Hepatic stellate cell (primary cell): ENCODE data around the gene CCDC33.
A peak's percentile ranks its signal among the peaks of the same experiment; 100 is the strongest.

Source experiments
- DNase-seq: peaks from one replicate; pipeline ENCODE4 v3.0.0; 2011; ENCODE audit warnings: low spot score

Gene CCDC33

DNA sequence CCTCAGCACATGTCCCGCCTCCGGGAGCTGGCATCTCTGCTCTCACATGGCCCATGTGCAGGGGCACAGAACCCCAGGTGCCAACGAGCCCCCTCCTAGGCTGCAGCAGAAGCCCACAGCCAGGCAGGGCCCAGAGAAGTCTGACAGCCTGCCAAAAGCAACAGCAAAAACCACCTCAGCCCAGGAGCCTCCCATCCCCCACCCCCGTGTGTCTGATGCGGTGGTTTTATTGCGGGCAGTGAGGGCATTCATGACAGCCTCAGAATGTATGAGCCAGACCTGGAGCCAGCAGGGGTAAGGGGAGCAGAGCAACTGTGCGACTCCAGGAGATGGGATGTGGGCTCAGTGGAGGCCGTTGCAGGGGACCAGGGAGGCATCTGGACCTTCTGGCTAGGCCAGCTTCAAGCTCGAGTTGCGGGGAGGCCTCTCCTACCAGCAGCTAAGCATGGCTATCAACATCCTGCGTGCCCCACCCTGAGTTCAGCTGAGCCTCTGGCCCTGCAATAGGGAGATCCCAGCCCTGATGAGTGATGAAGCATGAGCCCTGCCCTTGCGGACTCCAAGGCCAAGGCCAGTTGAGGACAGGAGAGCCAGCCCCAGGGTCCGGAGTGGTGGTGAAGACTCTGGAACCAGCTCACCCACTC, 78.8 kb downstream of the CCDC33 start:
- DNase-seq: no peak

DNA sequence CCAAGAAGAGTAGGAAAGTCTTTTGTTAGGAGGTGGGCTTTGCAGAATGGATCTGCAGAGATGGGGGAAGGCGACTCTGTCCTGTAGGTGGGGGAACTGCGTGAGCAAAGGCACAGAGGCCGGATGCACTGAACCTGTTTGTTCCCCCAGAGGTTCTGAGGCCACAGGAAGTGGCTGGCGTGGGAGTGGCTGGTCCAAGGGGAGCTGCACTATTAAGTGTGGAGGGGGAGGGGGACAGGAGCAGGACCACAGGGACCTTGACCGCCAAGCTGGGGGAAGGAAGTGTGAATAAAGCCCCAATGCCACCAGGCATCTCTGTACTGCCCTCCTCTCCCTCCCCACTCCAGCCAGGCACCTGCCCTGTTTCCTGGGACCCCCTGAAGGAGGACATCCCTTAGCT, 79.5 kb downstream of the CCDC33 start:
- DNase-seq: no peak

DNA sequence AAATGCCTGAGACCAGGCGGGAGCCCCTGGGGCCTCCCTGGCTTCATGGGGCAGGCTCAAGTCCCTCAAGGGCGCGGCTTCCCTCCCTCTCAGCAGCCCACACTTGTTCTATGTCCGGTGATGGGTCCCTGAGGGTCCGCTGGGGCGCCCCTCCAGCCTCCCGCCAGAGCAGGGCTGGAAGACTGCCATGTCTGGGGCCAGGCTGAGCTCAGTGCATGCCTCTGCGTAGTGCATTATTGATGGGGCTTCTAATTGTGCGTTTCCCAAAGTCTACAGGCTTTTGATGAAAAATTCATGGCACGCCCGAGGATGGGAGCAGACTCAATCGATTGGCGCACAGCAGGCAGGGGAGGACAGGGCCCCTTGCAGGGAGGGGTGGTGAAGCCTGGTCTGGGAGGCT, 80.0 kb downstream of the CCDC33 start:
- no peak for DNase-seq

DNA sequence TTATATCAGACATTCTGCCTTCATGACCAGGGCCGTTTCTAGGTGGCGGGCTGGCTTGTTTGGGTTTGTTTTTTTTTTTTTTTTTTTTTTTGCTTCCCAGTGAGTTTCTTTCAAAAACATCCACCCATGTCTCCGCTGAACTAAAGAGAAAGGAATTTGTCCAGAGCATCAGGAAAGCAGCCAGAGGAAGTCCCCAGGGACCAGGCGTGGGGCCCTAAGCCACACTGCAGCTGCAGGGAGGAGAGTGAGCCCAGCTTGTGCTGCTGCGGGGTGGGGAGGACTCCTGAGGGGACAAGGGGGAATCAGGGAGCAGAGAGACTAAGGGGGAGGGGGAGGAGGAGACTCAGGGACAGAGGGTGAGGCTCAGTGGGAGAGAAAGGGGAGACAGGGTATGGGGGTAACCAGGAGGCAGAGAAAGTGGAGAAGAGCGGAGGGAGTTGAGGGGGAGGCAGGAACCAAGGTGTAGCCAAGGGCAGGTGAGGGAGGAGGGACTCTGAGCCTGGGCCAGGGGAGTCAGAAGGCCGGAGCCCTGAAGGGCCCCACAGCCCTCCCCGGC, 81.8 kb downstream of the CCDC33 start:
- peak; percentile 88 for DNase-seq

DNA sequence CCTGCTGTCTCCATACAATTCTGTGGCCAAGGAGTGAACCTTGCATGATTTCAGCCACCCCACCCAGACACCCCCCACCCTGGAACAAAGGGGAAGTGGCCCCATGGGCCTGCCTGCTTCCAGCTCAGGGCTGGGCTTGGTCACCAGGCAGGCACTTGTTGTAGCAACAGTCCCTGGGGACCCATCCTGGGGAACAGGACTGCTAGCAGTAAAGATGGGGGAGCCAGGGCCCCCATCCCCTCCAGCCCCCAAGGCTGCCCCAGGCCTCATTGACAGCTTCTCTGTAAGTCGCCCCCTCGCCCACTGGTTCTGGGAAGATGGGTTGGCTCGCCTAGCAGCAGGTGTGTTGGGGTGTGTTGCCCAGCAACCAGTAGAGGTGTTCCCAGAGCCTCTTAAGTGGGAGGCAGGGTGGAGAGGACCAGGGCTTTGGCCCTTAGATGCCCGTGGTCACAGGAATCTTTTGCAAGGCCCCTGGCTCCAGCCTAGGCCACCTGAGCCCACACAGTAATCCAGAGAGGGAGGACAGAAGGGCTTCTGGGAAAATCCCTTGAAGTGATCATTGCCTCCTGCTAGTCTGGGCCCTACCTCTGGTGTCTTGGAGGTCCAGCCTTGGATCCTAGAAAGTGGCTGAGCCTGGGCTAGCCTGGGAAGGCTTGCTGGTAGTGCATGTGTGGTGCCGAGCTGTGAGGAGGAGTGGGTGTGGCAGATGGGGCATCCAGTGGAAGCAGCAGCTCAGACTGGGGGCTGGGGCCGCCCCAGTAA, 82.4 kb downstream of the CCDC33 start:
- DNase-seq: peak; percentile 61

DNA sequence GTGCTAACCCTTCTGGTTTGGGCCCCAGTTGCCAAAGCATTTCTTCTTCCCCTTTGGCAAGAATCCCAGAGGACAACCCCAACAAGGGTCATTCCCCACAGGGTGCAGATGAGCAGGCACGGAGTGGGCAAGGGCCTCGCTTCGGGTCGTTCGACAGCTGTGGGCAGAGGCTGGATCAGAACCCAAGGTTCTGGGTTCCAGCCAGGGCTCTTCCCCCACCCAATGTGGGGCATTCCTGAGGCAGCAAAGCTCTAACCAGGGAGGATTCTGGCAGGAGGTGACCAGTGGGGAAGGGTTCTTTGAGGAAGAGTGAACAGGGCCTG, 83.0 kb downstream of the CCDC33 start:
- no peak for DNase-seq

DNA sequence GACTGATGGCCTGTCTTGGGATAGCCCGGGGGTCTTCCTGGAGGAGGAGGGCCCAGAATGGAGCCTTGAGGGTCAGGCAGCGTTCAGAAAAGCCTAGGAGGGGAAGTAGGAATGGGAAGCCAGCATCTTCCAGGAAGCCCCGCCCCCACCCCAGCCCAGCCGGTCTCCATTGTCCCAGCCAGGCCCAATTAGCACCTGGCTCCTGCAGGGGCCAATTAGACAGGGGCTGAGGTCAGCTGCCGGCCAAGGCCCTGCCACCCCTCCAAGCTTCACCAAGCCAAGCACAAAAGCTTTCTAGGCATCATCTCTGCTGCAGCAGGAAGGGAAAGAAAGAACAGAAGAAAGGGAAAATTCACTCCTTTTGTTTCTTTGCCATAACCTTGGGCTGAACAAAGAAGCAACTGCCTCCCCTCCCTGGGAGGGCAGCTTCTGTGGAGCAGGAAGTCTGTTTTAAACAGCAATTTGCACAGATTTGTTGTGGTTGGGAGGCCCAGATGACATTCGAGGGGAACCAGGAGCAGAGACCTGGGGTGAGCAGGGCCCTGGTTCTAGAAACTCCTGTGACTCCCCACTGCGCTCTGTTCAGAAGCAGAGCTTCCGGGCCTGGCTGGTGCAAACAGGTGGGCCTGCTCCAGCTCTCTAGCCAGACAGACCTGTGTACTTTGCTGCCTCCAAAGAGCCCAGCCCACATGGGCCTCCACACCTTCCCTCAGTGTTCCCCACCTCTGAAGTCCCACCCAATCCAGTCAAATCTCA, 83.6 kb downstream of the CCDC33 start:
- DNase-seq: no peak

DNA sequence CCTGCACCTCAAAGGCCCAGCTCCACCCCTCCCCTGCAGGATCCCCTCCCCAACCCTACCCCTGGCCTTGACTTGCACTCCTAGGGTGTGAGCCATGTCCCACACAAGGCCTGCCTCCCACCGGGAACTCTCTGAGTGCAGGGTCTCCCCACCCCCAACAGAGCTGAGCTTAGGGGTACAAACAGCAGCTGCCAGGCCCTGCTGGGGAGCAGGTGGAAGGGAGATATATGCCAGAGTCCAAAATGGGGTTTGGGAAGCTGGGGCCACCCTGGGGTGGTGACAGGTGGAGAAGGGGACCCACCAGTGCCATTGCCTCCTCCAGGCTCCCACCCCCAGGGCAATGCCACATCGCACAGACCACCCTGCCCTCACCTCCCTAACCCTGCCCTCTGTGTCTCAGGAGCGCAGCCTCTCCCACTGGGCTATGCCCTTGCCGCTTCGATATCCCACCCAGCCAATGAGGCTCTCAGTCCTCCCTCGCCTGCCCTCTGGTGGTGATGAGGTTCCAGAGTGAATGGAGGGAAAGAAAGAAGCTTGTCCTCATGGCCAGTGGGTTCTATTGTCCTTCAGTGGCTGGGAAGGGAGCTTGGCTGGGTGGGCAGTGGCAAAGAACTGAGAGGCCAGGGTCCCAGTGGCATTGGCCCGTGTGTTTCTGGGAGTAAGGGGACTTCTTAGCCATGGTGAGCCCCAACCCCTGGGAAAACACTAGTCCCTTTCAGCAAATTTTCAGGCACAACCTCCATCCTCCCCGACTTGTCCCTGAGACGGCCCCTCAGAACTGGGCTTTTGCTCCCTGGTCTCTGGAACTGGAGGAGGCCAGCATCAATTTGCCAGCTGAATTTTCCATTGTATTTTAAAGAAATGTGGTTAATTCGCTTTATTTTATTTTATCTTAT, 84.5 kb downstream of the CCDC33 start:
- peak; percentile 67 for DNase-seq

DNA sequence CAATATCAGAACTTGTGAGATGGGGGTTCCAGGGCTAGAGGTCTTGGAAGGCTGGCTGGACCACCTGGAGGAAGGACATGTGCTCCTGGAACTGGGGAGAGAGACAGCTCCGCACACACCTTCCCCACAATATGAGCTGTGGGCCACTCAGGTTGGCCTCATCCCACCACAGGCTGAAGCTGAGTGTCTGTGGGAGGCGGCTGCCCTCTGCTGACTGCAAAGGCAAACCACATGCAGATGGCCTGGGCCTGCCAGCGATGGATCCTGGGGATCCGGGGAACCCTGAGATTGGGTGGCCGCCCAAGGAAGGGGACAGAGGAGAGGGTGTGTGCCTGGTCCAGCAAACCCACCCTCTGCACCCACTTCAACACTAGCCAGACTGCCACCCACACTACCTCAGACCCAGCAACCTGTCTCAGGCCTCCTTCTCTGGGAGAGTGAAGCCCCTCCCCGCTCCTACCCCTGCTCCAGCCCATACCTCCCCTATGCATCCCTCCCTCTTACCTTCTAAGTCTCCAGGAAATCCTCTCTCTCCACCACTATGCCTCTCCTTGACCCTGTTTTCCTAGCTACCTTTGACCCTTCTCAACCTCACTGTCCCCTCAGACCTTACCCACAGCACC, 86.5 kb downstream of the CCDC33 start:
- DNase-seq: peak; percentile 84

DNA sequence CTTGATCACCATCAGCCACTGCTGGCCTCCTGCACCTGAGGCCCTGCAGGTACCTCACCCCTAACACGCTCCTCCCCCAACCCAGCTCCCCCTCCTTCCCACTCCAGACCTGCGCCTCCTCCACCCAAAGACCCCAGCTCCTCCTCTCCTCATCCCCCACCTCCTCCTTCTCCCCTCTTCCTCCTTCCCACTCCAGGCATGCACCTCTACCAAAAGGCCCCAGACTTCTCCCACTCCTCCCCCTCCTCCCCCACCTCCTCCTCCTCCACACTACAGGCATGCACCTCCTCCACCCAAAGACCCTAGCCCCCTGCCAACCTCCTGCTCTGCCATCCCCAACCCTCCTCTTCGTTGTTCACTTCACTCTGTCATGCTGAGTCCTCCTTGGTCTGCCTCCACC, 88.6 kb downstream of the CCDC33 start:
- no peak for DNase-seq

DNA sequence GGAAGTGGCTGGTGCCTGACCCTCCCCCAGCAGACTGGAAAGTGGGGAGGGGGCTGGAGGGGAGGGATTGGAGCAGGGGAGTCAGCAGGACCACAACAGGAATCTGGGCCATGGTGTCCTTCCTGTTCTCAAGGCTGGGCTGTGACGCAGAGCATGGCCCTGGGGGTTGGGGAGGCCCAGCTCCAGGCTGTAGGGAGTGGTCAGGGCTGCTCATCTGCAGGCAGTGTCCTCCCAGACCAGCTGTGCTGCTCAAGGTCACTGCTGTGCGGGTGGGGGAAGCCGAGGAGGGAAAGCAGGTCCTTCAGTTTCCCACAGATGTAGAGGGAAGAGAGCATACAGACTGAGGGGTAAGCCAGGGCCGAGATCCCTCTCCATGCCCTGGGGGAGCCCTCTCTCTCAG, 90.6 kb downstream of the CCDC33 start:
- DNase-seq: no peak

DNA sequence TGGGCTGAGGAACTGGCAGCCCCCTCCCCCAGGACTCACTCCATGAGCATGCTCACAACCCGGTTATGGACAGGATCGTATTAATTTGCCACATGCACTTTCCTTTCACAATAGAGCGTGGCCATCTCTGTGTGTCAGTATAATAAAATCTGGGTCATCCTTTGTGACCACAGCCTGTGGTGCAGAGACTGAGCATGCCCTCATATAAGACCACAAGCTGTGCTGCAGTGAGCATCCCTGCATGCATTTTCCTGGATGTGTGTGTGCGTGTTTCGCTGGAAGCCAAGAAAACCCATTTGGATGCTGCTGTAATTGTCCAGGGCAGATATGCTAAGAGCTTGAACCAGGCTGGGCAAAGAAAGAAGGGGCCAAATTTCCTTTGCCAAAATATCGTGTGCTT, 91.6 kb downstream of the CCDC33 start:
- no peak for DNase-seq

DNA sequence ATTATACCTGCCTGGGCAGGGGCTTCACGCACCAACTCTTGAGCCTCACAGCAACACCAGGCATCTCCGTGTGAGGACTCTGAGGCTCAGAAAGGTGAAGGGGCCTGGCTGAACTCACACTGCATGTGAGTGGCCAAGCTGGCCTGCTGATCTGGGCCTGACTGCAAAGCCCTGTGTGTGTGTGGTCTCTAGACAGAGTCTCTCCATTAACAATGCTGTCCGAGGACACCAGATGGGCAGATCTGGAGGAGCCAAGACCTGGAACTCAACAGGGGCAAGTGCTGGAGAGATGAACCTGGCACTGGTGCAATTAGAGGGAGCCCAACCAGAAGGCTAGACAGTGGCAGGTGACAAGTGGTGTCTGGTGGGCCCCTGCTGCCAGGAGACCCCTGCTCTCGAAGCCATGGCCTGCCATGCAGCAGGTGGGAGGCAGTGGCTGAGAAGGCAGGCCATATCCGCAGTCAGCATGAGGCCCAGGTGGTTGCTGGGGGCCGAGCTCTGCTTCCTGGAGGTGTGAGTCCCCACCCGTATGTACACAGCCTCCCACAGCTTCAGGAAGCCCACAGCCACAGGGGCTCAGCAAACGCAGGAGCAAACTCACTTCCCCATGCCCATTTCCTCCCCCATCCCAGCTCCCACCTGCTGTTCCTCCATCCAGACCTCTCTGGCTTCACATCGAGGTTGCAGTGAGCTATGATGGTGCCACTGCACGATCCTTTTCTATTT, 92.4 kb downstream of the CCDC33 start:
- no peak for DNase-seq

DNA sequence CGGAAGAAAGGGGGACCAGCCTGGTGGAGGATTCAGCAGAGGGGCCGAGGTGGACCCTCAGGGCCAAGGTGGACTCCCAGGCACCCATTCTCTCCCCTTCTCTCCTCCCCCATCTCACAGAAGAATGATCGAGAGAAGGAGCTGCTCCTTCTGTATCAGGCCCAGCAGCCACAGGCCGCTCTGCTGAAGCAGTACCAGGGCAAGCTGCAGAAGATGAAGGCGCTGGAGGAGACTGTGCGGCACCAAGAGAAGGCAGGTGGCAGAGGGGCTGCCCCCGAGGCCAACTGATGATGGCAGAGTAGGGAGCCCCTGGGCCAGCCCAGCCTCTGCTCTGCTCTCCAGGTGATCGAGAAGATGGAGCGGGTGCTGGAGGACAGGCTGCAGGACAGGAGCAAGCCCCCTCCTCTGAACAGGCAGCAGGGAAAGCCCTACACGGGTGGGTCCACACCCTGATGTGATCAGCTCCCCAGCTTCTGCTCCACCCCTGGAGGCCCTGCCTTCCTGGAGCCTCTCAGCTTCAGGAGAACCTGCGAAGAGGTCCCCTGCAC, 94.8 kb downstream of the CCDC33 start:
- no peak for DNase-seq

DNA sequence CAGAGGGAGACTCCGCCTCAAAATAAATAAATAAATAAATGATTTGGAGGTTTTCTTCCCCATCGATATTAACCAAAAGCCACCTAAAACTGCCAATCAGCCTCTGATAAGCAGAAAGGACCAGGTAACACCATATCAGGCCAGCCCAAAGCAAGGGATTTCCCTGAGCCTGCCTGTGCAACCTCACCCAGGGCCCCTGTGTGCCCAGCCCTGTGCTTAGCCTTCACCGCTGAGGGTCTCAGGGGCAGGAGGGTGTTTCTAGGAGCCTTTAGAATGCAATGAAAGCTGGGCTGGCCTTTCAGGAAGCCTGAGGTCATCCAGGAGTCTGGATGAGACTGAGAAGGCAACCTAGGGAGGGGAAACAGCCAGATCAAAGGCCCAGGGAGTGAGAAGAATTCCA, 95.9 kb downstream of the CCDC33 start:
- no peak for DNase-seq

DNA sequence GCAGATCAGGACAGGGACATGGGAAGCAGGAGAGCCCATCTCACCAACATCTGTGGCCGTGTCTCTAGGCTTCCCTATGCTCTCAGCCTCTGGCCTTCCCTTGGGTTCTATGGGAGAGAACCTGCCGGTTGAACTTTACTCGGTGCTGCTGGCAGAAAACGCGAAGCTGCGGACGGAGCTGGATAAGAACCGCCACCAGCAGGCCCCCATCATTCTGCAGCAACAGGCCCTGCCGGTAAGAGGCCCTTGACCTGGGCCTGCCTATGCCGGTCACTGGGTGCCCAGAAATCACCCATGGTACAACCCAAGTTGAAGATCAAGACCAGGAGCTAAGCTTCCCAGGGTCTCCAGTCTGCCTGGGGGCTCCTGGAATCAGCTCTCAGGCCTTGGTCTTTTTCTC, 96.5 kb downstream of the CCDC33 start:
- no peak for DNase-seq

DNA sequence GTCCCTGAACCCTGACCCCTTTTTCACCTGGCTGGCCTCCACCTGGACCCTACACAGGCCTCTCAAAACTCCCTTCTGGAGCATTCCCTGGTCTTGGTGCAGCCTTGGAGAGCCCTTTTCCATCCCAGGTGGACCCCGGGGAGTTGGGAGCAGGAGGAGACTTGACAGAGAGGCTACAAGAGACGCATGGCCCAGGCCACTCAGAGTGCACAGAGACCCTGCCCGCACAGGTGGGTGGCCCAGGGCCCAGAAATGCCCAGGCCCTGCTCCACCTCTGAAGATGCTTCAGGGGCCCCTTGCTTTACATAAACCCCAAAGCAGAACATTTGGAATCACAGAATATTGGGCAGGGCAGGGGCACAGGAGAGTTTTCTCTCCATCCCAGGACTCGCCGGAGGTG, 97.0 kb downstream of the CCDC33 start:
- DNase-seq: no peak

DNA sequence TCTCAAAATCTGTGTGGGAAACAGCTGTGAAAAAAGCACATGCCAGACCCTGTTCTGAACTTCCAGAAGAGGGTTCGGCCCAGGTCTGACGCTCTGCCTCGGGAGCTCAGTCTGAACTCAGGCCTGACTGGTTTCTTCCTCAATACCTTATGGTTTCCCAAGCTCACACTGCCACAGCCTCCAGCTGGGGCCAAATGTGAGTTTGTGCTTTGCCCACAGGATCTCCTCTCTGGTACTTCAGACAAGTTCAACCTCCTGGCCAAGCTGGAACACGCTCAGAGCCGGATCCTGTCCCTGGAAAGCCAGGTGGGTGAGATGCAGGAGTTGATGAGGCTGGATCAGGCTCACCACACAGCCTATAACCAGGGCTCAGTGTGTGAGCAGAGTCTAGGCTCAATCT, 97.5 kb downstream of the CCDC33 start:
- DNase-seq: no peak

DNA sequence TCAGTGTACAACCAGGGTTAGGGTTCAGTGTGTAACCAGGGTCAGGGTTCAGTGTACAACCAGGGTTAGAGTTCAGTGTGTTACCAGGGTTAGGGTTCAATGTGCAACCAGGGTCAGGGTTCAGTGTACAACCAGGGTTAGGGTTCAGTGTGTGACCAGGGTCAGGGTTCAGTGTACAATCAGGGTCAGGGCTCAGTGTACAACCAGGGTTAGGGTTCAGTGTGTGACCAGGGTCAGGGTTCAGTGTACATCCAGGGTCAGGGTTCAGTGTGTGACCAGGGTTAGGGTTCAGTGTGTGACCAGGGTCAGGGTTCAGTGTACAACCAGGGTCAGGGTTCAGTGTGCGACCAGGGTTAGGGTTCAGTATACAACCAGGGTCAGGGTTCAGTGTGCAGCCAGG, 98.0 kb downstream of the CCDC33 start:
- DNase-seq: no peak

DNA sequence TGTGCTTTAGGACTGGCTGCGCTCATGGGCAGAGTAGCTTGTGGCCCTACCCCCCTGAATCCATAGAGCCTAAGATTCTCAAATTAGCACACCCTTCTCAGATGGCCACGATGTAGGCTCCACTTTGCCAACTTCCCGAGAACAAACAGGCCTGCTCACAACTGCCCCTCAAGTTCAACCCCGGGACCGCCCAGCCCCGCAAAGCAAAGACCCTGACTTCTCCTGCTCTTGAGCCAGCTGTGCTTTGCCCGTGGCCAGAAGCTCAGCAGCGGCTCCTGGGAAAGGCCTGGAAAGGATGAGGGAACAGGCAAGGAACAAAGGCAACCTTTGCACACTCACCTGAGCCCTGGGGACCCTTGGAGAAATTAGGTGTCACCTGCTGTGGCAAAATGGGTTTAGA, 99.3 kb downstream of the CCDC33 start:
- DNase-seq: no peak
